NT2/D1 (cell line): Measurements from ENCODE around the gene IRAK4.

Source experiments
- SUZ12 ChIP-seq: IDR thresholded peaks from 2 replicates; pipeline ENCODE4 v1.6.1; 2011; ENCODE audit not compliant: insufficient read length, insufficient read depth; ENCODE audit errors: extremely low read depth
- YY1 ChIP-seq: IDR thresholded peaks from 2 replicates; pipeline ENCODE4 v1.6.1; 2011; ENCODE audit not compliant: insufficient read length, insufficient read depth
- ZNF274 ChIP-seq: IDR thresholded peaks from 2 replicates; pipeline ENCODE4 v1.6.1; 2011; ENCODE audit warnings: mild to moderate bottlenecking, low read depth, low read length

- TF ChIP-seq SUZ12 (no peak), ZNF274 (no peak), YY1 (no peak)
Observed at GRCh38 chr12:43836475-43836989, 77.8 kb downstream of the IRAK4 start.
